ENCODE measurements around the gene ABHD10.

- TF ChIP-seq GATA2 (IDR thresholded peaks at IDR 0.05; ENCODE audit: low read depth, low read length) (no peak), GATA3 (IDR thresholded peaks at IDR 0.05; ENCODE audit: low read depth, low read length) (no peak)
Measured at GRCh38 chr3:112027826-112028225, 49.0 kb downstream of the ABHD10 start.
